Adrenal gland (tissue), 12 donors: Measurements from ENCODE around the gene CLDN5. TPM values are rescaled to one million over a fixed set of nuclear protein-coding genes. Genes with fewer than 3 reads are reported as not detected.
"Not testable (repeated sequence)": the region's sequence is repeated elsewhere in the genome, so short reads cannot be mapped to it uniquely, and the experiment has no call there.

Source experiments
- DNase-seq, 7 donors: peaks; one replicate each; pipeline ENCODE4 v3.0.0-alpha.2; 2019 to 2020
- H3K27ac ChIP-seq, 5 donors: fragments of 200-600 bp; sonication (generic) in 4 of 5; 1 replicate in 3 of 5; 2 replicates in 2 of 5; pipeline versions ENCODE4 v1.5.1 to v1.8.0; 2016 to 2020; ENCODE audit warnings: mild to moderate bottlenecking in 1 of 5
- H3K27me3 ChIP-seq: fragments of 200-600 bp; 2 replicates; pipeline ENCODE4 v1.8.0; 2021
- H3K36me3 ChIP-seq, 2 donors: fragments of 200-600 bp; replicated peaks in 1 of 2; 1 replicate in 1 of 2; 2 replicates in 1 of 2; pipeline versions ENCODE4 v1.5.1 to v1.8.0; 2018 to 2022
- H3K4me1 ChIP-seq, 2 donors: fragments of 200-600 bp; replicated peaks in 1 of 2; 1 replicate in 1 of 2; 2 replicates in 1 of 2; pipeline versions ENCODE4 v1.5.1 to v1.8.0; 2018 to 2021
- H3K4me3 ChIP-seq, 4 donors: fragments of 200-600 bp; sonication (generic) in 3 of 4; one replicate each; pipeline ENCODE4 v1.5.1; 2016 to 2018
- H3K9me3 ChIP-seq, 3 donors: fragments of 200-600 bp; sonication (generic) in 1 of 3; replicated peaks in 1 of 3; 1 replicate in 2 of 3; 2 replicates in 1 of 3; pipeline versions ENCODE4 v1.5.1 to v1.8.0; 2016 to 2021
- CTCF ChIP-seq, 6 experiments: fragments of 450-650 bp in 4 of 6; fragments of 200-600 bp in 2 of 6; sonication (generic) in 1 of 6; IDR thresholded peaks; 1 replicate in 5 of 6; 2 replicates in 1 of 6; pipeline versions ENCODE4 v1.5.1 to v1.8.0; 2016 to 2021; ENCODE audit warnings: antibody characterized with exemption in 6 of 6, mild to moderate bottlenecking in 2 of 6, moderate library complexity in 1 of 6
- POLR2A ChIP-seq, 2 donors: fragments of 450-650 bp; IDR thresholded peaks; one replicate each; pipeline ENCODE4 v1.6.1; 2017; ENCODE audit warnings: antibody characterized with exemption in 2 of 2, mild to moderate bottlenecking in 2 of 2, moderate library complexity in 1 of 2
- WGBS, 4 donors: extraction: QIAGEN DNeasy Blood & Tissue Kit in 2 of 4; methylation state at CpG; one replicate each; pipeline versions ENCODE4 v1.1.5 to v1.1.7; 2013 to 2017; 5-methylcytosine and 5-hydroxymethylcytosine counted together
- intact Hi-C, 2 donors: fragments of 100-400 bp; cut with DNase I; formaldehyde crosslinking; loops; one replicate each; pipeline versions ENCODE4 v1.14.1 to v1.15.0; 2022 to 2023
- polyA plus RNA-seq, 3 donors: library from polyadenylated mRNA; stranded (reverse); fragments of 200-250 nt in 2 of 3; fragments of 350-450 nt in 1 of 3; fragmentation: Illumina TruSeq in 1 of 3; extraction: RNeasy Lipid Tissue Mini Kit (QIAGEN cat#74804) in 1 of 3; gene quantifications; one replicate each; pipeline ENCODE4 v1.2.3, GENCODE V29; 2013 to 2014
- total RNA-seq, 9 donors: library from RNA; depleted of rRNA in 4 of 9; stranded (reverse); fragments of >200 nt in 4 of 9; fragments of 120-200 nt in 1 of 9; fragmentation: NEBNext Ultra II Directional in 1 of 9; extraction: Animal tissue kit (Norgen Biotek cat#: 25700) in 1 of 9; gene quantifications; one replicate each; pipeline versions ENCODE4 v1.1.0 to v1.2.4, GENCODE V29; 2013 to 2023
- donor health status: healthy with polysubstance abuse.
- donor health status: Bipolar disorder and iron deficiency.
- donor health status: DM: yes; HTN: yes; CAD: no.
- donor health status: DM: no; HTN: no; CAD: no.
- donor health status: DM: no; HTN: no; CAD: no.
- donor health status: DM: yes; HTN: yes; CAD: no.

CLDN5 gene
- total and polyA plus RNA-seq, 12 donors = 0.40 to 122 (median 31.3) TPM

DNA sequence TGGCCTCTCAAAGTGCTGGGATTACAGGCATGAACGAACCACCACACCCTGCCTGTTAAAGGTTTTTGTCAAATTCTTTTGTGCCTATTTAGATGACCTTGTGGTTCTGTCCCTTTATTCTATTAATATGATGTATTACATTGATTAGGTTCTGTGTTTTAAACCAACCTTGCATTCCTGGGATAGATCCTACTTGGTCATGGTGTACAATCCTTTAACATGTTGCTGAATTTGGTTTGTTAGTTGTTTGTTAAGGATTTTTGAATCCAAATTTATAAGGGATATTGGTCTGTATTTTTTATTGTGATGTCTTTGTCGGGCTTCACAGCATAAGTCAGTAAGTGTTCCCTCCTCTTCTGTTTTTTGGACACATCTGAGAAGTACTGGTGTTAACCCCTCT, 29.0 kb upstream of the CLDN5 start:
- H3K27me3 ChIP-seq = no peaks in the 10 kb centered on the region
- H3K9me3 ChIP-seq = no peaks in the 10 kb centered on the region
- WGBS, 4 donors = 80 to 91% (median 86%) methylated on average over 2 of the region's 2 CpGs
- TF ChIP-seq POLR2A (IDR thresholded peaks at IDR 0.05) (no peak), CTCF (IDR thresholded peaks at IDR 0.05) (no peak)
- DNase-seq = no peak
- intact Hi-C loops = no loop called here
- H3K36me3 ChIP-seq = no peaks in the 10 kb centered on the region
- H3K4me3 ChIP-seq = no peak overlapping the region
- H3K4me1 ChIP-seq = no peaks in the 10 kb centered on the region
- no peak overlapping the region for H3K27ac ChIP-seq

- intact Hi-C loops = no loop called here
- TF ChIP-seq POLR2A (IDR thresholded peaks at IDR 0.05) = no peak
- TF ChIP-seq CTCF (IDR thresholded peaks at IDR 0.05) = no peak
- Histone ChIP-seq H3K36me3 (no peaks in the 10 kb centered on the region), H3K4me3 (no peak overlapping the region), H3K27ac (no peak overlapping the region), H3K27me3 (no peaks in the 10 kb centered on the region), H3K4me1 (no peaks in the 10 kb centered on the region), H3K9me3 (no peaks in the 10 kb centered on the region)
- DNase-seq = no peak
- WGBS, 4 donors = 74 to 83% (median 79%) methylated on average over 7 of the region's 7 CpGs
These were observed 26.2 kb upstream of the CLDN5 start for GRCh38 chr22:19550382-19550781.

DNA sequence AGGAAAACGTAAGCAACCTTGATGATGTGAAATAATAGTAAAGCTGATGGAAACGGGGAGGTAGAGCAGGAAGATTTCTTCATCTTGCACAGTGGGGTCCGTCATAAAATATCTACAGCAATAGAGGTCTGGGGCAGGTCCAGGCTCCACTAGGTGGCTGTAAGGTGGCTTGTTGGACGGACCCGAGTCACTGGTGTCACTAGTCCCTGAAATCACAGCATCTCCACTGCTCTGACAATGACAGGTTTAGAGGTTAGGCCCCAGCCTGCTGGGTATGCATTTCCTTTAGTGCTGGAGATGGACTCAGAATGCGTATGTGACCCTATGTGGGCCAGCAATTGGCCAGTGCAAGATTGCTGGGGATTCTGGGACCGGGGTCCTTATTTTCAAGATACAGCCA, 25.2 kb upstream of the CLDN5 start:
- Histone ChIP-seq H3K27ac (no peak overlapping the region), H3K36me3 (no peaks in the 10 kb centered on the region), H3K27me3 (no peaks in the 10 kb centered on the region), H3K4me3 (no peak overlapping the region), H3K9me3 (no peaks in the 10 kb centered on the region), H3K4me1 (no peaks in the 10 kb centered on the region)
- 76 to 84% (median 79%) methylated on average over 7 of the region's 7 CpGs for WGBS, 4 donors
- no peak for TF ChIP-seq CTCF (IDR thresholded peaks at IDR 0.05)
- TF ChIP-seq POLR2A (IDR thresholded peaks at IDR 0.05) = no peak
- intact Hi-C loops = no loop called here
- DNase-seq = no peak

DNA sequence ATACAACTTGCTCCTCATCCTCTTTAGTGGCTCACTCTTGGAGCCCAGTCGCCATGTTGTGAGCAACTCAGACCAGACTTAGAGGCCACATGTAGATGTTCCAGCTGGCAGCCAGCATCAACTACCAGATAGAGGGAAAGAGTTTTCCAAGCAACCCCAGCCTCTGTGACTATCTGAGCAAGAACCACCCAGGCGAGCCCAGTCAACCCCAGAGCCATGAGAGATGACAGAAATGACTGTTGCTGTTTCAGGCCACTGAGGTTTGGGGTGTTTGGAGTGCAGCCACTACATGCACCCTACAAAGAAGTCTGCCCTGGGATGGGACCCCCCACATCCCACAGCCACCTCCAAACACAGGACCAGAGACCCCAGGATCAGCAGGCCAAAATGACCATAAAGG, 24.8 kb upstream of the CLDN5 start:
- Histone ChIP-seq H3K36me3 (no peaks in the 10 kb centered on the region), H3K27me3 (no peaks in the 10 kb centered on the region), H3K27ac (no peak overlapping the region), H3K4me3 (no peak overlapping the region), H3K4me1 (no peaks in the 10 kb centered on the region), H3K9me3 (no peaks in the 10 kb centered on the region)
- intact Hi-C loops = no loop called here
- DNase-seq = no peak
- TF ChIP-seq POLR2A (IDR thresholded peaks at IDR 0.05) (no peak), CTCF (IDR thresholded peaks at IDR 0.05) (no peak)
- WGBS, 4 donors = 73 to 89% (median 85%) methylated on average over 2 of the region's 2 CpGs

DNA sequence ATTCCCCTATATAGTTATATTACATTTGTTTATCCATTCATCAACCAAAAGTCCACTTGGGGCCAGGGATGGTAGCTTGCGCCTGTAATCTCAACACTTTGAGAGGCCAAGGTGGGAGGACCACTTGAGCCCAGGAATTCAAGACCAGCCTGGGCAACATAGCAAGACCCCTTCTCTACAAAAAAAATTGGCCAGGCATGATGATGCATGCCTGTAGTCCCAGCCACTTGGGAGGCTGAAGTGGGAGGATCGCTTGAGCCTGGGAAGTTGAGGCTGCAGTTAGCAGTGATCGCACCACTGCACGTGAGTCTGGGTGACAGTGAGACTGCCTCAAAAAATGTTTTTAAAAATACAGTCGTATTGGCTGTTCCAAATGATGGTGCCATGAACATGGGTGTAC, 24.2 kb upstream of the CLDN5 start:
- DNase-seq, H3K36me3 ChIP-seq, H3K27me3 ChIP-seq, H3K4me1 ChIP-seq, H3K9me3 ChIP-seq, H3K4me3 ChIP-seq, intact Hi-C loops, H3K27ac ChIP-seq: not testable (repeated sequence)
- 86 to 91% (median 89%) methylated on average over 5 of the region's 5 CpGs for WGBS, 4 donors
